Measurements from ENCODE around the gene BCL7A.

- TF ChIP-seq KDM1A (IDR thresholded peaks at IDR 0.05; ENCODE audit: low read depth) (no peak), EP300 (IDR thresholded peaks at IDR 0.05) (no peak), SREBF2 (IDR thresholded peaks at IDR 0.05) (no peak), HDAC2 (IDR thresholded peaks at IDR 0.05) (no peak), SMC3 (IDR thresholded peaks at IDR 0.05) (no peak), JUN (IDR thresholded peaks at IDR 0.05) (no peak), CTCF (IDR thresholded peaks at IDR 0.05) (no peak), POLR2A (IDR thresholded peaks at IDR 0.05; ENCODE audit: low read length) (no peak), JUNB (IDR thresholded peaks at IDR 0.05) (no peak)
- TF ChIP-seq, protein P1, sequence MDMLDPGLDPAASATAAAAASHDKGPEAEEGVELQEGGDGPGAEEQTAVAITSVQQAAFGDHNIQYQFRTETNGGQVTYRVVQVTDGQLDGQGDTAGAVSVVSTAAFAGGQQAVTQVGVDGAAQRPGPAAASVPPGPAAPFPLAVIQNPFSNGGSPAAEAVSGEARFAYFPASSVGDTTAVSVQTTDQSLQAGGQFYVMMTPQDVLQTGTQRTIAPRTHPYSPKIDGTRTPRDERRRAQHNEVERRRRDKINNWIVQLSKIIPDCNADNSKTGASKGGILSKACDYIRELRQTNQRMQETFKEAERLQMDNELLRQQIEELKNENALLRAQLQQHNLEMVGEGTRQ (IDR thresholded peaks at IDR 0.05), result no peak
- TF ChIP-seq, protein P2, sequence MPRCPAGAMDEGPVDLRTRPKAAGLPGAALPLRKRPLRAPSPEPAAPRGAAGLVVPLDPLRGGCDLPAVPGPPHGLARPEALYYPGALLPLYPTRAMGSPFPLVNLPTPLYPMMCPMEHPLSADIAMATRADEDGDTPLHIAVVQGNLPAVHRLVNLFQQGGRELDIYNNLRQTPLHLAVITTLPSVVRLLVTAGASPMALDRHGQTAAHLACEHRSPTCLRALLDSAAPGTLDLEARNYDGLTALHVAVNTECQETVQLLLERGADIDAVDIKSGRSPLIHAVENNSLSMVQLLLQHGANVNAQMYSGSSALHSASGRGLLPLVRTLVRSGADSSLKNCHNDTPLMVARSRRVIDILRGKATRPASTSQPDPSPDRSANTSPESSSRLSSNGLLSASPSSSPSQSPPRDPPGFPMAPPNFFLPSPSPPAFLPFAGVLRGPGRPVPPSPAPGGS (IDR thresholded peaks at IDR 0.05), result no peak
Observed at GRCh38 chr12:121976950-121977349, 44.7 kb upstream of the BCL7A start.

Data from A549 (cell line).